NOMO-1 (cell line): ENCODE results near the gene IMMP2L.
"Not testable (repeated sequence)": the region's sequence is repeated elsewhere in the genome, so short reads cannot be mapped to it uniquely, and the experiment has no call there.

Experiments used
- DNase-seq, 2 experiments: peaks; one replicate each; lab custom pipeline; 2025; ENCODE audit not compliant: unreplicated experiment in 2 of 2; lab: John Stamatoyannopoulos, UW

The IMMP2L gene

GRCh38 chr7:111510584-111511378 lies 51.5 kb downstream of the IMMP2L start:
- no peak for DNase-seq

- no peak for DNase-seq
Observed at GRCh38 chr7:111510062-111510461, 52.2 kb downstream of the IMMP2L start.

- no peak for DNase-seq
Observed at GRCh38 chr7:111509288-111509687, 53.0 kb downstream of the IMMP2L start.

GRCh38 chr7:111508387-111508786 lies 53.9 kb downstream of the IMMP2L start:
- no peak for DNase-seq

- DNase-seq = not testable (repeated sequence)
Observed at GRCh38 chr7:111505422-111505821, 56.9 kb downstream of the IMMP2L start.

- DNase-seq = not testable (repeated sequence)
Observed at GRCh38 chr7:111501799-111502198, 60.5 kb downstream of the IMMP2L start.

GRCh38 chr7:111499027-111499426 lies 63.3 kb downstream of the IMMP2L start:
- DNase-seq = no peak

GRCh38 chr7:111498391-111499007 lies 63.8 kb downstream of the IMMP2L start:
- DNase-seq = no peak

GRCh38 chr7:111495173-111495810 lies 67.0 kb downstream of the IMMP2L start:
- DNase-seq = no peak

- DNase-seq = no peak
Observed at GRCh38 chr7:111492234-111492633, 70.1 kb downstream of the IMMP2L start.

GRCh38 chr7:111486472-111487142 lies 75.7 kb downstream of the IMMP2L start:
- peak in 1 of 2 experiments; percentile 8 for DNase-seq

- DNase-seq = no peak
Observed at GRCh38 chr7:111485701-111486380, 76.5 kb downstream of the IMMP2L start.

GRCh38 chr7:111483078-111483477 lies 79.2 kb downstream of the IMMP2L start:
- no peak for DNase-seq

- no peak for DNase-seq
Observed at GRCh38 chr7:111477462-111478225, 84.6 kb downstream of the IMMP2L start.

GRCh38 chr7:111476586-111477293 lies 85.6 kb downstream of the IMMP2L start:
- DNase-seq = no peak

GRCh38 chr7:111475959-111476358 lies 86.3 kb downstream of the IMMP2L start:
- DNase-seq = no peak

- DNase-seq = no peak
Observed at GRCh38 chr7:111475419-111475748, 86.9 kb downstream of the IMMP2L start.

GRCh38 chr7:111474723-111475418 lies 87.4 kb downstream of the IMMP2L start:
- DNase-seq = no peak
